Astrocyte of the cerebellum (primary cell): Measurements from ENCODE around the gene TMC6.

Experiments used
- DNase-seq: peaks from one replicate; pipeline ENCODE4 v3.0.0-alpha.2; 2011; ENCODE audit warnings: low read depth
- H3K4me3 ChIP-seq: 2 replicates; pipeline ENCODE4 v1.5.1; 2011; ENCODE audit warnings: mild to moderate bottlenecking, low read depth, low read length, moderate library complexity
- CTCF ChIP-seq: IDR thresholded peaks from 2 replicates; pipeline ENCODE4 v1.5.1; 2012; ENCODE audit warnings: low read length, low read depth, moderate library complexity, mild to moderate bottlenecking; ENCODE audit errors: missing control alignments
- in situ Hi-C: cut with HindIII; loops from 2 replicates; pipeline ENCODE4 v1.10.0; 2017; ENCODE audit warnings: low sequenced_read_pairs

The TMC6 gene

GRCh38 chr17:78166416-78166815 lies 37.9 kb upstream of the TMC6 start:
- in situ Hi-C loops = no loop called here
- DNase-seq = no peak
- TF ChIP-seq CTCF = no peak
- no peak overlapping the region for H3K4me3 ChIP-seq

- TF ChIP-seq CTCF = no peak
- in situ Hi-C loops = no loop called here
- H3K4me3 ChIP-seq = no peak overlapping the region
- no peak for DNase-seq
These were observed 36.4 kb upstream of the TMC6 start for GRCh38 chr17:78164748-78165607.

GRCh38 chr17:78163881-78164747 lies 35.6 kb upstream of the TMC6 start:
- DNase-seq = no peak
- in situ Hi-C loops = no loop called here
- H3K4me3 ChIP-seq = no peak overlapping the region
- no peak for TF ChIP-seq CTCF

- no peak for DNase-seq
- in situ Hi-C loops = no loop called here
- H3K4me3 ChIP-seq = no peak overlapping the region
- no peak for TF ChIP-seq CTCF
These were observed 31.1 kb upstream of the TMC6 start for GRCh38 chr17:78159575-78160158.

GRCh38 chr17:78154903-78155811 lies 26.6 kb upstream of the TMC6 start:
- DNase-seq = no peak
- H3K4me3 ChIP-seq = no peak overlapping the region
- in situ Hi-C loops = no loop called here
- TF ChIP-seq CTCF = no peak
